GM19351 (cell line): ENCODE measurements around the gene PLA2G12A.
A peak's percentile ranks its signal among the peaks of the same experiment; 100 is the strongest.
"Not testable (repeated sequence)": the region's sequence is repeated elsewhere in the genome, so short reads cannot be mapped to it uniquely, and the experiment has no call there.

Source experiments
- ATAC-seq: cut with Tn5 transposase; IDR thresholded peaks from one replicate; pipeline ENCODE4 v1.9.1; 2021; ENCODE audit warnings: mild to moderate bottlenecking, moderate library complexity; ENCODE audit not compliant: unreplicated experiment

The PLA2G12A gene

DNA sequence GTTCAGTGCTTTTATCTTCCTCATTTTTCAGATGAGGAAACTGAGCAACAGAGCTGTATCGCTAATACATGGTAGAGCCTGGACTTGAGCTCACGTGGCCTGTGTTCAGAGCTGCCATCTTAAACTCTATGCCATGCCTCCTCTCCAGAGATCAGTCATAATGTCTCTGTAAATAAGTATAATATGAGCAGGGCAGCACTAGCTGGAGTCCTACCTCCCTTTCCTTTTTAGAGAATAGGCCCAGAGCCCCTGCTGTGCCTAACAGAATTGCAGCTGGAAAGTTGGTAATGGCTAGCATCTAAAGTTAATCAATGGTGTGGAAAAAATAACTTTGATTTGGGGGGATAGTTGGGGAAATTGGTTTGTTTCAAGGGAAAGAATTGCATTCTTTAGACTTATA lies 47.0 kb downstream of the PLA2G12A start:
- ATAC-seq: no peak

DNA sequence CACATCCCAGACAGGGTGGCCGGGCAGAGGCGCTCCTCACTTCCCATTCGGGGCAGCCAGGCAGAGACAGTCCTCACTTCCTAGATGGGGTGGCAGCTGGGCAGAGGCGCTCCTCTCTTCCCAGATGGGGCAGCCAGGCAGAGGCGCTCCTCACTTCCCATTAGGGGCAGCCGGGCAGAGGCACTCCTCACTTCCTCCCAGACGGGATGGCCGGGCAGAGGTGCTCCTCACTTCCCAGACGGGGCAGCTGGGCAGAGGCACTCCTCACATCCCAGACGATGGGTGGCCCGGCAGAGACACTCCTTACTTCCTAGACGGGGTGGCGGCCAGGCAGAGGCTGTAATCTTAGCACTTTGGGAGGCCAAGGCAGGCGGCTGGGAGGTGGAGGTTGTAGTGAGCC lies 50.9 kb downstream of the PLA2G12A start:
- ATAC-seq: not testable (repeated sequence)

- not testable (repeated sequence) for ATAC-seq
Measured at GRCh38 chr4:109678472-109678871, 51.4 kb downstream of the PLA2G12A start.

DNA sequence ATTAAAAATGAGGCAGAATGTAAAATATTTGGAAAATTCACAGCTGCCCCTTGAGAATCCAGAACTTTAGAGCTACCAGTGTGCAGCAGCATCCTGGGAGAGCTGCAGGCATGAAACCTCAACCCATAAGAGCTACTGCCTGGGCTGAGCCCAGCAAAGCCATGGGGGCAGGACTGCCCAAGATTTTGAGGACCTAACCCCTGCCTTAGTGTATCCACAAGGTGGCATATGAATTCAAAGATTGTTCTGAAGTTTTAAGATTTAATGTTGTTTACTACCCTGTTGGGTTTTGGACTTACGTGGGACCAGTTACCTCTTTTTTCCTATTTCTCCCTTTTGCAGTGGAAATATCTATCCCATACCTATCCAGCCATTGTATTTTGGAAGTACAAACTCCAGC lies 53.0 kb downstream of the PLA2G12A start:
- ATAC-seq: no peak

DNA sequence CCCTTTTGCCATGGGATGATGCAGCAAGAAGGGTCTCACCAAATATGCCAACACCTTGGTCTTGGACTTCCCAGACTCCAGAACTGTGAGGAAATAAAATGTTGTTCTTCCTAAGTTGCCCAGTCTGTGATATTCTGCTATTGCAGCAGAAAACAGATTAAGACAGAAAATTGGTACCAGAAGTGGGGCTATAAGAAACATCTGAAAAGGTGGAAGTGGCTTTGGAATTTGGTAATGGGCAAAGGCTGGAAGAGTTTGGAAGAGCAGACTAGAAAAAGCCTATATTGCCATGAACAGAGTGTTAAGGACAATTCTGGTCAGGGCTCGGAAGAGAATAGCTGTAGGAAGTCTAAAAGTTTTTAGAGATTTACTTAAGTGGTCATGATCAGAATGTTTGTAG lies 54.0 kb downstream of the PLA2G12A start:
- no peak for ATAC-seq

GRCh38 chr4:109675181-109675580 lies 54.7 kb downstream of the PLA2G12A start:
- peak; percentile 61 for ATAC-seq

GRCh38 chr4:109673303-109673702 lies 56.6 kb downstream of the PLA2G12A start:
- no peak for ATAC-seq

GRCh38 chr4:109672169-109672930 lies 57.5 kb downstream of the PLA2G12A start:
- no peak for ATAC-seq

DNA sequence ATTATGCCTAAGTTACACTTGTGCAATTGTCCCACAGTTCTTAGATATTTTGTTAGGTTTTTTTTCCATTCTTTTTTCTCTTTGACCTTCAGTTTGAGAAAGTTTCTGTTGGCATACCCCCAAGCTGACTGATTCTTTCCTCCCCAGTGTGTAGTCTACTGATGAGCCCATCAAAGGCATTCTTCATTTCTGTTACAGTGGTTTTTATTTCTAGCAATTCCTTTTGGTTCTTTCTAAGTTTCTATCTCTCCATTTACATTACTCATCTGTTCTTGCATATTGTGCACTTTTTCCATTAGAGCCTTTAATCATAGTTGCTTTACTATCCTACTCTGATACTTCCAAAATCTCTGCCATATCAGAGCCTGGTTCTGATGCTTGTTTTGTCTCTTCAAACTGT lies 58.5 kb downstream of the PLA2G12A start:
- no peak for ATAC-seq

- no peak for ATAC-seq
Measured at GRCh38 chr4:109665783-109666485, 63.9 kb downstream of the PLA2G12A start.

GRCh38 chr4:109662771-109663170 lies 67.1 kb downstream of the PLA2G12A start:
- no peak for ATAC-seq

DNA sequence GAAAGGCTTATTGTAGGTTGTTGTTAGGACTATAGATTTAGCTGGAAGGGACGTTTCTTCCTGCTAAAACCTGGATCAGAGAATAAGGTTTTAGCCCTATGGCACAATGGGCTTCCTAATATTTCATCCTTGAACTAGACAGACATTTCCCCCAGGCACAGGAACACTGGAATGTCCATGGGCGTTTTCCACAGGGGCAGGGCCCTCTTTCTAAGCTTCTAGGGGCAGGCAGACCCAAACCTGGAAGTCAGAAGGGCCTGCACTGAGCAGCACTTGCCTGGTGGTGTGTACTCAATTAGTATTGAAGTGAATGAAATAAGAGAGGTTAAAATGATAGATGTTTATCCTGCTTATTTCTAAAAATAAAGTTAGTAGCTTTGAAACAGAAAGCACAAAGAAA lies 67.8 kb downstream of the PLA2G12A start:
- ATAC-seq: no peak
